Activated naive CD4-positive, alpha-beta T cell treated with anti-CD3 and anti-CD28 coated beads for 36 hours (primary cell): ENCODE data around the gene SELENOM. TPM values are rescaled to one million over a fixed set of nuclear protein-coding genes. Genes with fewer than 3 reads are reported as not detected.

ENCODE experiments used
- CTCF ChIA-PET: fragments of 350-600 bp; sonication (Branson Sonifier 250); formaldehyde crosslinking; loops from one replicate; lab custom pipeline; 2021; ENCODE audit warnings: antibody characterized with exemption; lab: Charles Lee
- DNase-seq: peaks from one replicate; pipeline ENCODE4 v3.0.0-alpha.2; 2020
- H3K27ac Mint-ChIP-seq: one replicate; pipeline ENCODE4 v1.8.0; 2021; ENCODE audit warnings: mild to moderate bottlenecking, mixed read lengths
- H3K27me3 Mint-ChIP-seq: one replicate; pipeline ENCODE4 v1.8.0; 2021; ENCODE audit warnings: low read depth, mixed read lengths
- H3K36me3 Mint-ChIP-seq: one replicate; pipeline ENCODE4 v1.8.0; 2021; ENCODE audit warnings: low read depth, mixed read lengths
- H3K4me1 Mint-ChIP-seq: one replicate; pipeline ENCODE4 v1.8.0; 2021; ENCODE audit warnings: low read depth, mixed read lengths
- H3K4me3 Mint-ChIP-seq: one replicate; pipeline ENCODE4 v1.8.0; 2021; ENCODE audit warnings: mild to moderate bottlenecking, moderate library complexity, mixed read lengths
- H3K9me3 Mint-ChIP-seq: one replicate; pipeline ENCODE4 v1.8.0; 2021; ENCODE audit warnings: mixed read lengths
- intact Hi-C: fragments of 100-400 bp; cut with micrococcal nuclease; formaldehyde crosslinking; loops from one replicate; pipeline ENCODE4 v1.15.1; 2023
- total RNA-seq, 2 experiments: library from RNA; stranded (reverse); gene quantifications; one replicate each; pipeline ENCODE4 v1.2.3, GENCODE V29; 2021

The SELENOM gene
- total RNA-seq, 2 experiments from 2014 or later = 9.3 to 11.0 TPM

DNA sequence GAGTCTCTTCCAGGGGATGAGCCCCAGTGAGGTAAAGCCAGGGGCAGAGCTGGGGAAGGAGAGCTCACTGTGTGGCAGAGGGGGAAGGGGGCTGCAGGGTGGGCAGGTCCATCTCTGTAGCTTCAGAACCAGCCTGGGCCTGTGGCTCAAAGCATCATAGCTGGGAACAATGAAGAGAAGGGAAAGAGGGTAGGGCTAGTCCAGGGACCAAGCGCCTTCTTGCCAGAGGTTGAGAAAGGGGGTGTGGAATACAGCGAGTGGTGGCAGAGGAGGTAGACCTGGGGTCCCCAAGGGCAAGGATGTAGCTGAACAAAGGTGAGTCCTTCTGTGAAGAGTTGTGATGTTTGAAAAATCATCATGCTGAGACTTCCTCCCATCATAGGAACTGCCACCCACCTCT is 34.2 kb upstream of the SELENOM start:
- no peak overlapping the region for H3K27ac Mint-ChIP-seq
- H3K4me1 Mint-ChIP-seq = peaks cover 10% of the 10 kb centered on the region
- no peak for DNase-seq
- no peaks in the 10 kb centered on the region for H3K9me3 Mint-ChIP-seq
- no peak overlapping the region for H3K4me3 Mint-ChIP-seq
- CTCF ChIA-PET = no interaction called here
- H3K27me3 Mint-ChIP-seq = no peaks in the 10 kb centered on the region
- intact Hi-C loops = no loop called here
- H3K36me3 Mint-ChIP-seq = no peaks in the 10 kb centered on the region

DNA sequence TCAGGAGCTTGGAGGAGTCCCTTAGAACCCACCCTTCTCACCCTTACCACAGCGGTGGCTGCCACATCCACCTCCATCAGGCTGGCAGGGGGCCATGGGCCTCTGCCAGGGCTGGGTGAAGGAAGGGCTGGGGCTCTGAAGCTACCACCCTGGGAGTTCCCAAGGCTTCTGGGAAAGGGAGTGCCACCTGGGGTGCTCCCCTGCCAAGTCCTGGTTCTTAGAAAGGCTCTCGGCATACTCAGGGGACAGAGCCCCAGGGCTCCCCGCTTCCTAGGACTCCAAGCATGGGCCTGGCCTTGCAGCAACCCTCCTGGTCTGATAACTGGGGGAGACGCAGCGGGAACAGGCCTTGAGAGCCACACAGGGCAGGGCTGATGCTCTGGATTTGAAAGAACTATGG is 33.4 kb upstream of the SELENOM start:
- peaks cover 10% of the 10 kb centered on the region for H3K4me1 Mint-ChIP-seq
- no peaks in the 10 kb centered on the region for H3K36me3 Mint-ChIP-seq
- no peak overlapping the region for H3K27ac Mint-ChIP-seq
- no peak for DNase-seq
- H3K27me3 Mint-ChIP-seq = no peaks in the 10 kb centered on the region
- no peak overlapping the region for H3K4me3 Mint-ChIP-seq
- intact Hi-C loops = no loop called here
- H3K9me3 Mint-ChIP-seq = no peaks in the 10 kb centered on the region
- CTCF ChIA-PET = interaction anchor here (0.6 kb wide), 1 partner anchor 388 kb away, joined by 3 read pairs; no protein-coding TSS in a partner anchor

DNA sequence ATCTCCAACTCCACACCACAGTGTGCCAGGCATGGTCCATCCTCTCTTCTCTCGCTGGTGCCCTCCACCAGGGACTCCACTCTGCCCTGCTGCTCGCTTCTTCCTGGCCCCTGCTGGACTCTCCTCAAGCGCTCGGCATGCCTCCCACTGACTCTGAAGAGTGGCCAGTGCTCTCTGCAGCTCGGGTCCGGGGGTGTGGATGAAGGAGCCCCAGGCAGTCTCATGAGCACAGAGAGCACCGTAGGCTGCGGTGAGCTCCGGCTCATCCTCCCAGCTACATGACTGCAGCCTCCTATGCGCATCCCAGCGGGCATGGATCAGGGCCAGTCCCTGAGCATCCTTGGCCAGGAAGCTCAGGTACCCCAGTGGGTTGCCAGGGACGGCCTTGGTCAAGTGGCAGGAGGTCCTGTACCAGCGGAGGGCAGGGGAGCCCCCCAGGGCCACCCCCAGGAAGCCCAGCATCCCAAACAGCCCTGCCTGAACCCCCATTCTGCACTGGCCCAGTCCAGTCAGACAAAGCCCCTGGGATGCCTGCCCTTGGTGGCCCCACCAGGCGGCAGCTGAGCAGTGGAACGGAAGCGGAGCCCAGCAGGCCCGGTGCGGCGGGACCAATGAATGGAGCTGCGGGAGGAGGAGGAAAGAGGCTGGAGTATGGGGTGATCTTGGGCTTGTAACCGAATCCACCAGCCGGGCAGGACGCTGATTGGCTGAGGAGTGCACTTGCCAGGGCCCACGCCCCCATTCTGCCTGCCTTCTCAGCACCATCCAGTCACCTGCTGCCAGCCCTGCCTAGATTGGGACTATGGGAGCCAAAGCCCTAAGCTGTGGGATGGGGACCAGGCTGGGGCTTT is 32.7 kb upstream of the SELENOM start, which contains the start of gene PLA2G3:
Gene PLA2G3 (minus strand): TSS at position 643 of the 851 bp plus-strand sequence. CDS start 154 bp downstream, at position 489.
- CTCF ChIA-PET = interaction anchor here (0.6 to 1.1 kb wide), 2 partner anchors 33 to 388 kb away, joined by 3 read pairs; partner anchors contain the start of gene SELENOM
- Mint-ChIP-seq H3K27me3 (no peaks in the 10 kb centered on the region), H3K9me3 (no peaks in the 10 kb centered on the region), H3K4me1 (peaks cover 10% of the 10 kb centered on the region), H3K36me3 (no peaks in the 10 kb centered on the region), H3K27ac (no peak within 1 kb of the TSS), H3K4me3 (no peak within 1 kb of the TSS)
- no peak for DNase-seq
- intact Hi-C loops = no loop called here

DNA sequence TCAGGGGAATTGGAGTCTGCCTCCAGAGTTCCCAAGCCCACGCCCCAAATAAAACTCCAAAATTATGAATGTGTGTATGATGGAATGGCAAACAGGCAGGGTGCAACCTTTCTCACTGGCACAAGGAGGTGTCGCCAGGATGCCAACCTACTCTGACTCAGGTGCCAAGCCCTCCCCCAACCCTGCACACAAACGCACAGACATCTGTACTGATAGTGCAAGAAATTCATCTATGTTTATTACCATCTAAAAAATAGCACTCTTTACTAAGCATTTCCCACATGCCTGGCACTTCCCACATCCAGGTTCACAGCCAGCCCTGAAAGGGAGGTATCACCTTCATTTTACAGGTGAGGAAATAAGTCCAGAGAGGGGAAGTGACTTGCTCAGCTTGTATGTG is 31.7 kb upstream of the SELENOM start:
- CTCF ChIA-PET = no interaction called here
- no peaks in the 10 kb centered on the region for H3K9me3 Mint-ChIP-seq
- DNase-seq = no peak
- H3K36me3 Mint-ChIP-seq = no peaks in the 10 kb centered on the region
- intact Hi-C loops = no loop called here
- no peak overlapping the region for H3K4me3 Mint-ChIP-seq
- H3K4me1 Mint-ChIP-seq = peaks cover 7% of the 10 kb centered on the region
- H3K27me3 Mint-ChIP-seq = no peaks in the 10 kb centered on the region
- no peak overlapping the region for H3K27ac Mint-ChIP-seq

DNA sequence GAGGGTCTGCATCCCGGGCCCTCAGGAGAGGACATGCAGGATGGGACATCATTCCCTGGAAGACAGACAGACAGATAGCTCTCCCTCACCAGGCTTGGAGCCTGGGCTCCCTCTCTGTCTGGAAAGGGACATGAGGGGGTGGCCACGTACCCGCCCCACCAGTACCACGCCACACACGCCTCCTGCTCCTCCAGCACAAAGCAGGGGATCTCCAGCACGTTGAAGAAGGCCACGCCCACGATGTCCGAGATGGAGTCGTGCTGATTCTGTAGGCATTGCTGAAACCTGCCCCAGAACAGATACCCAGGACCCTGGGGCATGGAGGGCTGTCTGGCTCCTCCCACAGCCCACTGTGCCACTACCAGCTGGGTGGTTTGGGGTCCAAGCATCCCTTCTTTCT is 30.8 kb upstream of the SELENOM start:
- H3K36me3 Mint-ChIP-seq = no peaks in the 10 kb centered on the region
- CTCF ChIA-PET = interaction anchor here (0.6 kb wide), 2 partner anchors 15 to 30 kb away, joined by 4 to 5 read pairs; no protein-coding TSS in a partner anchor
- no peaks in the 10 kb centered on the region for H3K9me3 Mint-ChIP-seq
- no peaks in the 10 kb centered on the region for H3K27me3 Mint-ChIP-seq
- no peaks in the 10 kb centered on the region for H3K4me1 Mint-ChIP-seq
- H3K4me3 Mint-ChIP-seq = no peak overlapping the region
- DNase-seq = no peak
- intact Hi-C loops = no loop called here
- H3K27ac Mint-ChIP-seq = no peak overlapping the region

DNA sequence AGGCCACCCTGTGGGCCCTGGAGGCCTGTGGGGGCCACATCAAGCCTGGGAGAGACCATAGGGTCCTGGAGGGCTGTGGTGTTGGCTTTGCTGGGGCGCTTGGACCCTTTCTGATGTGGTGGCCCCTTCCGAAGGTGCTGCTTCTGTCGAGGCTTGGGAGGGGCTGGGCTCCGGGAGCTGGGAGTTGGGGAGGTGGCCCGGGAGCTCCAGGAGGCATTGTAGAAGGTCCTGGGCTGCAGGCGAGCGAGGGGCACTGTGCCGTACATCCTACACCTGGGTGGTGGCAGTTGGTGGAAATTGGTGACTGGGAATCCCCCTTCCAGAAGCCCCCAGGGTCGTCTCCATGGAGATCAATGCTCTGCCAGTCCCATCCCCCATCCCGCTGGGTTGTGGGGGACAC is 30.4 kb upstream of the SELENOM start:
- Mint-ChIP-seq H3K27ac (no peak overlapping the region), H3K4me1 (no peaks in the 10 kb centered on the region), H3K9me3 (no peaks in the 10 kb centered on the region), H3K36me3 (no peaks in the 10 kb centered on the region), H3K27me3 (no peaks in the 10 kb centered on the region), H3K4me3 (no peak overlapping the region)
- CTCF ChIA-PET = interaction anchor here (0.6 kb wide), 2 partner anchors 15 to 30 kb away, joined by 4 to 5 read pairs; no protein-coding TSS in a partner anchor
- intact Hi-C loops = no loop called here
- DNase-seq = no peak

DNA sequence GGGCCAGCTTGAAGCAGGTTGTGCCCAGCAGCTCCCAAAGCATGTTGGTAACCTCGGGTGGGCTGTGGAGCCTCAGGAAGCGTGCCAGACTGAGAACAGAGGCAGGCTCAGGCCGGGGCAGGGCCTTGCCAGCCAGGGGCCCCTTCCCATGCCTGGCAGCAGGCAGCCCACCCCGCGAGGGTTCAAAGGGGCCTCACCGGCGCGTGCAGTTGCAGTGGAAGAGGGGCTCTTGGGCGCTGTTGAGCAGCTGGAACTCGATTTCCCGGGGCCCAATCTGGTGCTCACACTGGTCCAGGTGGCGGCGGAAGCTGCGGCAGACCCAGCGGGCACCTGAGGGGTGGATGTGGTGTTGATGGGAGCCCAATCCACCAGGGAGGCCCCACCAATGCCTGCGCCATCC is 29.3 kb upstream of the SELENOM start:
- Mint-ChIP-seq H3K36me3 (no peaks in the 10 kb centered on the region), H3K9me3 (no peaks in the 10 kb centered on the region), H3K27ac (no peak overlapping the region), H3K27me3 (no peaks in the 10 kb centered on the region), H3K4me1 (no peaks in the 10 kb centered on the region), H3K4me3 (no peak overlapping the region)
- no peak for DNase-seq
- intact Hi-C loops = no loop called here
- CTCF ChIA-PET = no interaction called here

DNA sequence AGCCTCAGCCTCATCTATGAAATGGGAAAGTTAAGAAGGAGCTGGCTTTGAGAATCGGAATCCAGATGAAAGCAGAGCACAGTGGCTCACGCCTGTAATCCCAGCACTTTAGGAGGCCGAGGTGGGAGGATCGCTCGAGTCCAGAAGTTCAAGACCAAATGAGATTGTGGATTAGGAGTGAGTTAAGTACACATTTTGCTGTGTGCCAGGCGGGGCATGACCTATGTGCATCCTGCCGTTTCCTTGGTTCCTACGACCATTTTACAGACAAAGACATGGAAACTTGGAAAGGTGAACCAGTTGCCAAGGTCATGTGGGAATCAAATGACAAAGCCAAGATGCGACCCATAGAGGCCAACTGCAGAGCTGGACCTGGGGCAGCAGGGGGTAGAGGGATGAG is 28.8 kb upstream of the SELENOM start:
- H3K4me1 Mint-ChIP-seq = no peaks in the 10 kb centered on the region
- no peaks in the 10 kb centered on the region for H3K9me3 Mint-ChIP-seq
- no peaks in the 10 kb centered on the region for H3K36me3 Mint-ChIP-seq
- CTCF ChIA-PET = interaction anchor here (0.6 to 1.3 kb wide), 2 partner anchors 28 to 51 kb away, joined by 3 to 6 read pairs; no protein-coding TSS in a partner anchor
- intact Hi-C loops = no loop called here
- no peak overlapping the region for H3K27ac Mint-ChIP-seq
- DNase-seq = no peak
- no peaks in the 10 kb centered on the region for H3K27me3 Mint-ChIP-seq
- no peak overlapping the region for H3K4me3 Mint-ChIP-seq

DNA sequence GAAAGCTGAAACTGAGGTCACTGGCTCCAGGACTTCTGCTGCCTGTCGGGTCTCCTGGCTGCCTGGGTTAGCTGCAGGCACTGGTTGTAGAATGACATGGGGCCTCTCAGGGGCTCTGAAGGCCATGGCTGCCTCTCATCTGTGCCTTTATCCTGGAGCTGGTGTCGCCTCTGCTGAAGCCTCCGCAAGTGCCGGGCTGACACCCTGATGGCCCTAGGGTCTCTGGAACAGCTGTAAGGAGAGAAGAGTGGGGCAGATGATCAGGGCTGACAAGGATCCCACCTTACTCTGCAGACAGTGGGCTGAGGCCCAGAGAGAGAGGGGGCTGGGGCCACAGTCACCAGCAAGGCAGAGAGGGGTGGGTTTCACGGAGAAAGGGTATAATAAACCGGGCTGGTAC is 28.3 kb upstream of the SELENOM start:
- intact Hi-C loops = no loop called here
- no peak overlapping the region for H3K27ac Mint-ChIP-seq
- no peak for DNase-seq
- H3K4me3 Mint-ChIP-seq = no peak overlapping the region
- no peaks in the 10 kb centered on the region for H3K36me3 Mint-ChIP-seq
- no peaks in the 10 kb centered on the region for H3K27me3 Mint-ChIP-seq
- H3K4me1 Mint-ChIP-seq = no peaks in the 10 kb centered on the region
- no peaks in the 10 kb centered on the region for H3K9me3 Mint-ChIP-seq
- CTCF ChIA-PET = interaction anchor here (0.6 to 1.3 kb wide), 2 partner anchors 28 to 51 kb away, joined by 3 to 6 read pairs; no protein-coding TSS in a partner anchor

DNA sequence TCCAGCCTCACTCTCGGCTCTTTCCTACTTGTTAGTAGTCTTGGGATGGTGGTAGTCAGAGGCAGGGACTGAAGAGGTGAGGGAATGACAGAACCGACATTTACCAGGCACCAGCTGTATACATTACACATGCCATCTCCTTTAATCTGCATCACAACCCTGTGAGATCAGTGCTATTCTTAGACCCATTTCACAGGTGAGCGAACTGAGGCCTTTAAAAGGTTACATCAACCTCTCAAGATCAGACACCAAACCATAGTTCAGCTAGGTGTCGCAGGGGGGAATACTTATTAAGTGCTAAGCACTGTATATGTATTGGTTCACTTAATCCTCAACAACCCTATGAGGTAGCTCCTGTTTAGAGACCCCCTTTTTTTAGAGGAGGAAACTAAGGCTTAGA is 27.3 kb upstream of the SELENOM start:
- no peaks in the 10 kb centered on the region for H3K4me1 Mint-ChIP-seq
- no peak overlapping the region for H3K4me3 Mint-ChIP-seq
- no peaks in the 10 kb centered on the region for H3K27me3 Mint-ChIP-seq
- no peak overlapping the region for H3K27ac Mint-ChIP-seq
- DNase-seq = no peak
- H3K9me3 Mint-ChIP-seq = no peaks in the 10 kb centered on the region
- CTCF ChIA-PET = interaction anchor here (1.3 kb wide), 1 partner anchor 50 kb away, joined by 3 read pairs; no protein-coding TSS in a partner anchor
- intact Hi-C loops = no loop called here
- H3K36me3 Mint-ChIP-seq = no peaks in the 10 kb centered on the region

DNA sequence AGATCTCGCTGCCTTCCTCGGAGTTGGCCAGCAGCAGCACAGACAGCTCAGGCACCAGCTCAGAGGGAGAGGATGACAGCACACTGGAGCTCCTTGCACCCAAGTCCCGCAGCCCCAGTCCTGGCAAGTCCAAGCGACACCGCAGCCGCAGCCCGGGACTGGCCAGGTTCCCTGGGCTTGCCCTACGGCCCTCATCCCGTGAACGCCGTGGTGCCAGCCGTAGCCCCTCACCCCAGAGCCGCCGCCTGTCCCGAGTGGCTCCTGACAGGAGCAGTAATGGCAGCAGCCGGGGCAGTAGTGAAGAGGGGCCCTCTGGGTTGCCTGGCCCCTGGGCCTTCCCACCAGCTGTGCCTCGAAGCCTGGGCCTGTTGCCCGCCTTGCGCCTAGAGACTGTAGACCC is 26.5 kb upstream of the SELENOM start:
- Mint-ChIP-seq H3K4me3 (no peak overlapping the region), H3K36me3 (no peaks in the 10 kb centered on the region), H3K4me1 (no peaks in the 10 kb centered on the region), H3K9me3 (no peaks in the 10 kb centered on the region), H3K27ac (no peak overlapping the region), H3K27me3 (no peaks in the 10 kb centered on the region)
- DNase-seq = no peak
- intact Hi-C loops = no loop called here
- CTCF ChIA-PET = no interaction called here

DNA sequence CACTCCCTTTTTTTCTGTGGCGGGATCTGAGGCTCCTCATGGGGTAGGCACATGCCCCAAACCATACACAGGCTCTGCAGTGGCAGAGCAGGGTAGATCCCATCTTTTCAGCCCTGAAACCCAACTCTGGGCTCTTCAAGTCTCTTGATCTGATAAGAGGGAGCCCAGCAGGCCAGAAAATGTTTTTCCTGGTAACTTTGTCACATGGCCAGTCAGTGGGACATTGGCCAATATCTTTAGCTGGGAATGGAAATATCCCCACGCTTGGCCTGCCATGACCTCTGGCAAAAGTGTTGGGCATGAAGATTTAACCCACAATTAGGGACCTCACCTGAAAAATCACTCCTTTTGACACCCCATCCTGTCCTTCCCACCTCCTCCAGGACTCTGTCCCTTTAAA is 23.5 kb upstream of the SELENOM start:
- H3K9me3 Mint-ChIP-seq = no peaks in the 10 kb centered on the region
- no peaks in the 10 kb centered on the region for H3K4me1 Mint-ChIP-seq
- CTCF ChIA-PET = no interaction called here
- peaks cover 4% of the 10 kb centered on the region for H3K27me3 Mint-ChIP-seq
- intact Hi-C loops = no loop called here
- H3K4me3 Mint-ChIP-seq = no peak overlapping the region
- H3K27ac Mint-ChIP-seq = no peak overlapping the region
- no peaks in the 10 kb centered on the region for H3K36me3 Mint-ChIP-seq
- no peak for DNase-seq

DNA sequence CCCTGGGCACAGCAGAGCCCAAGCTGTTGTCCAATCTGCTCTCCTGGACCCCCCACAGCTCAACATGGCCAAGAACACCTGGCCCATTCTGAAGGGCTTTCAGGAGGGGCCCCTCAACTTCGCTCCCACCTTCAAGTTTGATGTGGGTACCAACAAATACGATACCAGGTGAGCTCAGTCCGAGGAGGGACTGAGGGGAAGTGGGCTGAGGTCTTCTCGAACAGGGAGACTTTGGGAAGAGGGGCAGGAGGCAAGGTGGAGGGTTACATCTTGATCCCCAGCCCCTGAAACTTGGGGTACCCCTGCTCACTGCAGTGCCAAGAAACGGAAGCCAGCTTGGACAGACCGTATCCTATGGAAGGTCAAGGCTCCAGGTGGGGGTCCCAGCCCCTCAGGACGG is 20.8 kb upstream of the SELENOM start:
- CTCF ChIA-PET = interaction anchor here (1.8 kb wide), 1 partner anchor 43 kb away, joined by 4 read pairs; no protein-coding TSS in a partner anchor
- no peaks in the 10 kb centered on the region for H3K9me3 Mint-ChIP-seq
- peaks cover 4% of the 10 kb centered on the region for H3K27me3 Mint-ChIP-seq
- intact Hi-C loops = no loop called here
- DNase-seq = no peak
- no peak overlapping the region for H3K27ac Mint-ChIP-seq
- H3K4me3 Mint-ChIP-seq = no peak overlapping the region
- H3K4me1 Mint-ChIP-seq = no peaks in the 10 kb centered on the region
- no peaks in the 10 kb centered on the region for H3K36me3 Mint-ChIP-seq
